ENCODE data around the gene WDR82. TPM values are rescaled to one million over a fixed set of nuclear protein-coding genes. Genes with fewer than 3 reads are reported as not detected.

The WDR82 gene
- total and polyA plus RNA-seq, 9 of the 15 experiments (the other 6 are each of a cell fraction or from before 2014, with no cell fraction given): 6.4 to 62.9 (median 37.1) TPM

DNA sequence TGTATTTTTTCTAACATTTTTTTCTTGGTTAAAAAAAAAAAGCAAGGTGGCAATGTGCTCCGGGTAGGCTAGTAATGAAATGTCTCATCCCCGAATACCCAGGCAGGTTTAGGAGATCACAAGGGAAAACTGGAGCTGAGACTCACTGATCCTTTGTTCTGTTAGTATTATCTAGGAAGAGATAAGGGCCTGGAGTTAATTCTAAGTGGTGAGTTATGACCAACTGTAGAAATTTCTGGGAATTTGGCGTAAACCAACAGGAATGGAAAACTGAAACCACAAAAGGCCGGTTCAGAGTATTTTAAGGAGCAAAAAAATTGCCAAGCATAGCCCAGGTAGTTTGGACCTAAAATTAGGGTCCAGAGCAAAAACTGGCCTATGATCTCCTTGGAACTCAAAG, 20.5 kb downstream of the WDR82 start:
- TF ChIP-seq, protein P1, sequence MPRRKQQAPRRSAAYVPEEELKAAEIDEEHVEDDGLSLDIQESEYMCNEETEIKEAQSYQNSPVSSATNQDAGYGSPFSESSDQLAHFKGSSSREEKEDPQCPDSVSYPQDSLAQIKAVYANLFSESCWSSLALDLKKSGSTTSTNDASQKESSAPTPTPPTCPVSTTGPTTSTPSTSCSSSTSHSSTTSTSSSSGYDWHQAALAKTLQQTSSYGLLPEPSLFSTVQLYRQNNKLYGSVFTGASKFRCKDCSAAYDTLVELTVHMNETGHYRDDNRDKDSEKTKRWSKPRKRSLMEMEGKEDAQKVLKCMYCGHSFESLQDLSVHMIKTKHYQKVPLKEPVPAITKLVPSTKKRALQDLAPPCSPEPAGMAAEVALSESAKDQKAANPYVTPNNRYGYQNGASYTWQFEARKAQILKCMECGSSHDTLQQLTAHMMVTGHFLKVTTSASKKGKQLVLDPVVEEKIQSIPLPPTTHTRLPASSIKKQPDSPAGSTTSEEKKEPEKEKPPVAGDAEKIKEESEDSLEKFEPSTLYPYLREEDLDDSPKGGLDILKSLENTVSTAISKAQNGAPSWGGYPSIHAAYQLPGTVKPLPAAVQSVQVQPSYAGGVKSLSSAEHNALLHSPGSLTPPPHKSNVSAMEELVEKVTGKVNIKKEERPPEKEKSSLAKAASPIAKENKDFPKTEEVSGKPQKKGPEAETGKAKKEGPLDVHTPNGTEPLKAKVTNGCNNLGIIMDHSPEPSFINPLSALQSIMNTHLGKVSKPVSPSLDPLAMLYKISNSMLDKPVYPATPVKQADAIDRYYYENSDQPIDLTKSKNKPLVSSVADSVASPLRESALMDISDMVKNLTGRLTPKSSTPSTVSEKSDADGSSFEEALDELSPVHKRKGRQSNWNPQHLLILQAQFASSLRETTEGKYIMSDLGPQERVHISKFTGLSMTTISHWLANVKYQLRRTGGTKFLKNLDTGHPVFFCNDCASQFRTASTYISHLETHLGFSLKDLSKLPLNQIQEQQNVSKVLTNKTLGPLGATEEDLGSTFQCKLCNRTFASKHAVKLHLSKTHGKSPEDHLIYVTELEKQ (CRISPR knock-in tag; IDR thresholded peaks at IDR 0.05): no peak
- TF ChIP-seq NCOA1 (IDR thresholded peaks at IDR 0.05; ENCODE audit: low read depth) (no peak), SOX6 (IDR thresholded peaks at IDR 0.05) (peak; percentile 52; the same call in 1 of the 2 replicates), FOSL1 (tag; conservative IDR thresholded peaks at IDR 0.05) (0 out of 2 replicates have a peak, but pooled peaks have one; percentile 23), MAFG (tag; conservative IDR thresholded peaks at IDR 0.05) (no peak), BRF1 (IDR thresholded peaks at IDR 0.05; ENCODE audit: borderline replicate concordance, extremely low read depth, insufficient read length) (no peak), ZNF444 (CRISPR knock-in tag; IDR thresholded peaks at IDR 0.05) (no peak), NFATC3 (IDR thresholded peaks at IDR 0.05) (no peak), FUS (optimal IDR thresholded peaks at IDR 0.05; ENCODE audit: low read depth, low read length) (no peak), GTF2E2 (tag; IDR thresholded peaks at IDR 0.05) (no peak)
- TF ChIP-seq, protein P2, sequence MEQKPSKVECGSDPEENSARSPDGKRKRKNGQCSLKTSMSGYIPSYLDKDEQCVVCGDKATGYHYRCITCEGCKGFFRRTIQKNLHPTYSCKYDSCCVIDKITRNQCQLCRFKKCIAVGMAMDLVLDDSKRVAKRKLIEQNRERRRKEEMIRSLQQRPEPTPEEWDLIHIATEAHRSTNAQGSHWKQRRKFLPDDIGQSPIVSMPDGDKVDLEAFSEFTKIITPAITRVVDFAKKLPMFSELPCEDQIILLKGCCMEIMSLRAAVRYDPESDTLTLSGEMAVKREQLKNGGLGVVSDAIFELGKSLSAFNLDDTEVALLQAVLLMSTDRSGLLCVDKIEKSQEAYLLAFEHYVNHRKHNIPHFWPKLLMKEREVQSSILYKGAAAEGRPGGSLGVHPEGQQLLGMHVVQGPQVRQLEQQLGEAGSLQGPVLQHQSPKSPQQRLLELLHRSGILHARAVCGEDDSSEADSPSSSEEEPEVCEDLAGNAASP (IDR thresholded peaks at IDR 0.05): no peak
- TF ChIP-seq, protein P3, sequence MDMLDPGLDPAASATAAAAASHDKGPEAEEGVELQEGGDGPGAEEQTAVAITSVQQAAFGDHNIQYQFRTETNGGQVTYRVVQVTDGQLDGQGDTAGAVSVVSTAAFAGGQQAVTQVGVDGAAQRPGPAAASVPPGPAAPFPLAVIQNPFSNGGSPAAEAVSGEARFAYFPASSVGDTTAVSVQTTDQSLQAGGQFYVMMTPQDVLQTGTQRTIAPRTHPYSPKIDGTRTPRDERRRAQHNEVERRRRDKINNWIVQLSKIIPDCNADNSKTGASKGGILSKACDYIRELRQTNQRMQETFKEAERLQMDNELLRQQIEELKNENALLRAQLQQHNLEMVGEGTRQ (CRISPR knock-in tag; IDR thresholded peaks at IDR 0.05): no peak
- TF ChIP-seq, protein P4, sequence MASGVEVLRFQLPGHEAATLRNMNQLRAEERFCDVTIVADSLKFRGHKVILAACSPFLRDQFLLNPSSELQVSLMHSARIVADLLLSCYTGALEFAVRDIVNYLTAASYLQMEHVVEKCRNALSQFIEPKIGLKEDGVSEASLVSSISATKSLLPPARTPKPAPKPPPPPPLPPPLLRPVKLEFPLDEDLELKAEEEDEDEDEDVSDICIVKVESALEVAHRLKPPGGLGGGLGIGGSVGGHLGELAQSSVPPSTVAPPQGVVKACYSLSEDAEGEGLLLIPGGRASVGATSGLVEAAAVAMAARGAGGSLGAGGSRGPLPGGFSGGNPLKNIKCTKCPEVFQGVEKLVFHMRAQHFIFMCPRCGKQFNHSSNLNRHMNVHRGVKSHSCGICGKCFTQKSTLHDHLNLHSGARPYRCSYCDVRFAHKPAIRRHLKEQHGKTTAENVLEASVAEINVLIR (CRISPR knock-in tag; IDR thresholded peaks at IDR 0.05): no peak
- H3K36me3 ChIP-seq (ENCODE audit: control insufficient read depth, insufficient read depth, low read length): peaks cover 99% of the 10 kb centered on the region
- H3K9ac ChIP-seq (ENCODE audit: insufficient read depth in 1 of 2, low read depth in 2 of 2, low read length in 2 of 2): no peak overlapping the region
- no peak overlapping the region for H3K4me3 ChIP-seq
- FAIRE-seq: no peak
- H4K20me1 ChIP-seq (replicated peaks; ENCODE audit: control insufficient read depth, insufficient read depth, low read length): no peaks in the 10 kb centered on the region
- in situ Hi-C loops (cut with MboI) (no loop called here), intact Hi-C loops (cut with micrococcal nuclease) (no loop called here)
- peaks cover 14% of the 10 kb centered on the region; the same call in 2 of the 3 replicates for H3K79me2 ChIP-seq (ENCODE audit: control insufficient read depth, insufficient read depth, low read length)
- WGBS (ENCODE audit: insufficient coverage, low coverage, missing lambda C conversion rate): 52% methylated on average over 4 of the region's 4 CpGs
- ATAC-seq: no peak
- no peak for DNase-seq (ENCODE audit: extremely low read depth in 1 of 4, low spot score in 3 of 4)
- H3K4me2 ChIP-seq (ENCODE audit: insufficient read depth, low read length): no peak overlapping the region
- ChIA-PET CTCF (ENCODE audit: low intra/inter-chr PET ratio) (no interaction called here), POLR2A (interaction anchor here (0.6 kb wide), 2 partner anchors 10 to 16 kb away, joined by 3 to 4 read pairs; no protein-coding TSS in a partner anchor)
- H3K9me3 ChIP-seq (replicated peaks; ENCODE audit: control insufficient read depth, insufficient read depth, low read depth, low read length): no peaks in the 10 kb centered on the region
- peaks cover 0 to 19% of the 10 kb centered on the region in 2 experiments; a peak in 4 of 5 replicates for H3K4me1 ChIP-seq (replicated peaks in 1 of 2; ENCODE audit: control insufficient read depth in 2 of 2, insufficient read depth in 2 of 2, low read length in 2 of 2)
- H3K9me1 ChIP-seq (ENCODE audit: control insufficient read depth, insufficient read depth, low read length): no peaks in the 10 kb centered on the region
- no peaks in the 10 kb centered on the region for H3K27me3 ChIP-seq (ENCODE audit: control insufficient read depth in 2 of 2, insufficient read depth in 2 of 2, low read length in 2 of 2)
- no peak overlapping the region for H3K27ac ChIP-seq (ENCODE audit: extremely low read depth, low read depth, low read length)
- BruUV-seq (replicated peaks): no TSS peak
- H2AFZ ChIP-seq (ENCODE audit: low read depth, low read length): no peak overlapping the region
